HepG2 (cell line): ENCODE data around the gene DBNDD2. TPM values are rescaled to one million over a fixed set of nuclear protein-coding genes. Genes with fewer than 3 reads are reported as not detected.

Source experiments
- ARHGAP35 ChIP-seq: sonication (generic); formaldehyde crosslinking; IDR thresholded peaks from 2 replicates; pipeline ENCODE4 v1.9.0; 2022; ENCODE audit warnings: mild to moderate bottlenecking, inconsistent platforms, moderate library complexity, missing genetic modification reagents, borderline replicate concordance
- ARID2 ChIP-seq: sonication (generic); formaldehyde crosslinking; IDR thresholded peaks from 2 replicates; pipeline ENCODE4 v1.8.1; 2022; ENCODE audit warnings: mild to moderate bottlenecking, missing genetic modification reagents, borderline replicate concordance
- BRD4 ChIP-seq: sonication (generic); formaldehyde crosslinking; IDR thresholded peaks from 2 replicates; pipeline ENCODE4 v1.4.0; 2020; ENCODE audit warnings: missing genetic modification reagents
- ESRRA ChIP-seq: sonication (generic); formaldehyde crosslinking; IDR thresholded peaks from 2 replicates; pipeline ENCODE4 v1.5.1; 2020; ENCODE audit warnings: mild to moderate bottlenecking, low read depth, missing genetic modification reagents
- ETV6 ChIP-seq: sonication (generic); formaldehyde crosslinking; conservative IDR thresholded peaks from 2 replicates; pipeline ENCODE4 v1.4.0; 2020; ENCODE audit warnings: missing genetic modification reagents
- FOXO1 ChIP-seq: sonication (generic); formaldehyde crosslinking; IDR thresholded peaks from 2 replicates; pipeline ENCODE4 v1.4.0; 2020; ENCODE audit warnings: missing genetic modification reagents
- HES4 ChIP-seq: sonication (generic); formaldehyde crosslinking; IDR thresholded peaks from 2 replicates; pipeline ENCODE4 v1.9.0; 2021; ENCODE audit warnings: mild to moderate bottlenecking, missing genetic modification reagents, borderline replicate concordance
- HNF4A ChIP-seq: sonication (generic); formaldehyde crosslinking; IDR thresholded peaks from 2 replicates; pipeline ENCODE4 v1.4.0; 2020; ENCODE audit warnings: missing genetic modification reagents
- KLF9 ChIP-seq: IDR thresholded peaks from 2 replicates; pipeline ENCODE4 v1.6.1; 2016; ENCODE audit warnings: low read depth
- MIER3 ChIP-seq: IDR thresholded peaks from 2 replicates; pipeline ENCODE4 v1.6.1; 2016; ENCODE audit warnings: missing compliant biosample characterization, borderline replicate concordance
- POLR2A ChIP-seq, 2 experiments: IDR thresholded peaks; 2 replicates each; pipeline ENCODE4 v1.6.1; 2011; ENCODE audit warnings: low read depth in 2 of 2, low read length in 2 of 2, mild to moderate bottlenecking in 1 of 2, moderate library complexity in 1 of 2; ENCODE audit not compliant: insufficient read depth in 1 of 2
- POLR2AphosphoS2 ChIP-seq: IDR thresholded peaks from 2 replicates; pipeline ENCODE4 v1.6.1; 2011; ENCODE audit warnings: low read depth, low read length, improper control_type of control experiment
- SUZ12 ChIP-seq: fragments of 150-350 bp; IDR thresholded peaks from 2 replicates; pipeline ENCODE4 v1.6.1; 2014; ENCODE audit warnings: low read depth, low read length
- ZBTB7B ChIP-seq: sonication (generic); formaldehyde crosslinking; IDR thresholded peaks from 2 replicates; pipeline ENCODE4 v1.4.0; 2020; ENCODE audit warnings: missing genetic modification reagents
- ZBTB8A ChIP-seq: sonication (generic); formaldehyde crosslinking; IDR thresholded peaks from 2 replicates; pipeline ENCODE4 v1.4.0; 2020; ENCODE audit warnings: mild to moderate bottlenecking, low read depth, missing genetic modification reagents, borderline replicate concordance
- ZFP82 ChIP-seq: sonication (generic); formaldehyde crosslinking; IDR thresholded peaks from 2 replicates; pipeline ENCODE4 v1.5.1; 2020; ENCODE audit warnings: mild to moderate bottlenecking, missing genetic modification reagents, borderline replicate concordance
- ZFP91 ChIP-seq: sonication (generic); formaldehyde crosslinking; IDR thresholded peaks from 2 replicates; pipeline ENCODE4 v1.9.0; 2022; ENCODE audit warnings: missing genetic modification reagents, mild to moderate bottlenecking, borderline replicate concordance
- ZNF12 ChIP-seq: sonication (generic); formaldehyde crosslinking; IDR thresholded peaks from 2 replicates; pipeline ENCODE4 v1.5.0; 2020; ENCODE audit warnings: missing genetic modification reagents
- ZNF34 ChIP-seq: sonication (generic); formaldehyde crosslinking; IDR thresholded peaks from 2 replicates; pipeline ENCODE4 v1.4.0; 2020; ENCODE audit warnings: mild to moderate bottlenecking, missing genetic modification reagents, borderline replicate concordance
- ZNF552 ChIP-seq: sonication (generic); formaldehyde crosslinking; IDR thresholded peaks from 2 replicates; pipeline ENCODE4 v1.9.0; 2022; ENCODE audit warnings: missing genetic modification reagents, mild to moderate bottlenecking, borderline replicate concordance
- ZNF775 ChIP-seq: sonication (generic); formaldehyde crosslinking; IDR thresholded peaks from 2 replicates; pipeline ENCODE4 v1.4.0; 2020; ENCODE audit warnings: missing genetic modification reagents, mild to moderate bottlenecking, moderate library complexity, borderline replicate concordance
- polyA plus RNA-seq, 8 experiments: library from polyadenylated mRNA; depleted of rRNA in 3 of 8; stranded (reverse) in 7 of 8; unstranded in 1 of 8; fragments of >200 nt; fragmentation: Illumina TruSeq in 4 of 8; extraction: Trizol in 4 of 8; gene quantifications; 2 replicates each; pipeline versions ENCODE4 v1.2.1 to v1.2.3, GENCODE V29; 2011 to 2016; ENCODE audit warnings: low read depth in 4 of 8, missing spikeins in 1 of 8, mixed read lengths in 1 of 8; ENCODE audit not compliant: insufficient read depth in 1 of 8
- total RNA-seq, 5 experiments: library from RNA; depleted of rRNA; stranded (reverse); fragments of >200 nt; fragmentation: Illumina TruSeq; extraction: Trizol; gene quantifications; 2 replicates each; pipeline ENCODE4 v1.2.3, GENCODE V29; 2016; ENCODE audit warnings: low read depth in 1 of 5
- TF ChIP-seq, protein P1 (sequence below): IDR thresholded peaks from 2 replicates; pipeline ENCODE4 v1.6.1; 2012; ENCODE audit warnings: inconsistent platforms
- TF ChIP-seq, protein P2 (sequence below): sonication (generic); formaldehyde crosslinking; IDR thresholded peaks from 2 replicates; pipeline ENCODE4 v1.5.1; 2020; ENCODE audit warnings: mild to moderate bottlenecking, missing genetic modification reagents, borderline replicate concordance
- TF ChIP-seq, protein P3 (sequence below): sonication (generic); formaldehyde crosslinking; IDR thresholded peaks from 2 replicates; pipeline ENCODE4 v1.4.0; 2020; ENCODE audit warnings: missing genetic modification reagents, borderline replicate concordance

DBNDD2 gene
- total and polyA plus RNA-seq, 2 of the 13 experiments (the other 11 are each of a cell fraction or from before 2014, with no cell fraction given): 16.7 to 47.6 TPM

- TF ChIP-seq ZBTB7B (CRISPR knock-in tag): no peak
- no peak for TF ChIP-seq ARID2 (CRISPR knock-in tag)
- no peak for TF ChIP-seq POLR2A (IDR thresholded peaks at IDR 0.05; ENCODE audit: insufficient read depth in 1 of 2, low read depth in 2 of 2, low read length in 2 of 2)
- TF ChIP-seq, protein P1, sequence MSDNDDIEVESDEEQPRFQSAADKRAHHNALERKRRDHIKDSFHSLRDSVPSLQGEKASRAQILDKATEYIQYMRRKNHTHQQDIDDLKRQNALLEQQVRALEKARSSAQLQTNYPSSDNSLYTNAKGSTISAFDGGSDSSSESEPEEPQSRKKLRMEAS: no peak
- TF ChIP-seq ZNF775 (CRISPR knock-in tag): 0 out of 2 replicates have a peak, but pooled peaks have one; percentile 5
- TF ChIP-seq HNF4A (CRISPR knock-in tag): no peak
- TF ChIP-seq ESRRA (CRISPR knock-in tag): no peak; the same call in 1 of the 2 replicates
- TF ChIP-seq ZBTB8A: no peak
- no peak for TF ChIP-seq KLF9 (CRISPR knock-in tag)
- 0 out of 2 replicates have a peak, but pooled peaks have one; percentile 11 for TF ChIP-seq ZFP91 (CRISPR knock-in tag)
- TF ChIP-seq ZNF34 (CRISPR knock-in tag): no peak
- TF ChIP-seq, protein P2, sequence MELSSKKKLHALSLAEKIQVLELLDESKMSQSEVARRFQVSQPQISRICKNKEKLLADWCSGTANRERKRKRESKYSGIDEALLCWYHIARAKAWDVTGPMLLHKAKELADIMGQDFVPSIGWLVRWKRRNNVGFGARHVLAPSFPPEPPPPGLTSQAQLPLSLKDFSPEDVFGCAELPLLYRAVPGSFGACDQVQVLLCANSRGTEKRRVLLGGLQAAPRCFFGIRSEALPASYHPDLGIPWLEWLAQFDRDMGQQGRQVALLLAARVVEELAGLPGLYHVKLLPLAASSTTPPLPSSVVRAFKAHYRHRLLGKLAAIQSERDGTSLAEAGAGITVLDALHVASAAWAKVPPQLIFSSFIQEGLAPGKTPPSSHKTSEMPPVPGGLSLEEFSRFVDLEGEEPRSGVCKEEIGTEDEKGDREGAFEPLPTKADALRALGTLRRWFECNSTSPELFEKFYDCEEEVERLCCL (CRISPR knock-in tag): 0 out of 2 replicates have a peak, but pooled peaks have one; percentile 36
- TF ChIP-seq ZNF552 (CRISPR knock-in tag): no peak
- no peak for TF ChIP-seq ZFP82 (CRISPR knock-in tag)
- TF ChIP-seq HES4 (CRISPR knock-in tag): no peak; the same call in 1 of the 2 replicates
- TF ChIP-seq ETV6 (CRISPR knock-in tag): no peak
- no peak for TF ChIP-seq FOXO1 (CRISPR knock-in tag)
- TF ChIP-seq ZNF12 (CRISPR knock-in tag): 0 out of 2 replicates have a peak, but pooled peaks have one; percentile 14
- no peak for TF ChIP-seq SUZ12
- TF ChIP-seq POLR2AphosphoS2: no peak
- no peak; the same call in 1 of the 2 replicates for TF ChIP-seq BRD4 (CRISPR knock-in tag)
- TF ChIP-seq, protein P3, sequence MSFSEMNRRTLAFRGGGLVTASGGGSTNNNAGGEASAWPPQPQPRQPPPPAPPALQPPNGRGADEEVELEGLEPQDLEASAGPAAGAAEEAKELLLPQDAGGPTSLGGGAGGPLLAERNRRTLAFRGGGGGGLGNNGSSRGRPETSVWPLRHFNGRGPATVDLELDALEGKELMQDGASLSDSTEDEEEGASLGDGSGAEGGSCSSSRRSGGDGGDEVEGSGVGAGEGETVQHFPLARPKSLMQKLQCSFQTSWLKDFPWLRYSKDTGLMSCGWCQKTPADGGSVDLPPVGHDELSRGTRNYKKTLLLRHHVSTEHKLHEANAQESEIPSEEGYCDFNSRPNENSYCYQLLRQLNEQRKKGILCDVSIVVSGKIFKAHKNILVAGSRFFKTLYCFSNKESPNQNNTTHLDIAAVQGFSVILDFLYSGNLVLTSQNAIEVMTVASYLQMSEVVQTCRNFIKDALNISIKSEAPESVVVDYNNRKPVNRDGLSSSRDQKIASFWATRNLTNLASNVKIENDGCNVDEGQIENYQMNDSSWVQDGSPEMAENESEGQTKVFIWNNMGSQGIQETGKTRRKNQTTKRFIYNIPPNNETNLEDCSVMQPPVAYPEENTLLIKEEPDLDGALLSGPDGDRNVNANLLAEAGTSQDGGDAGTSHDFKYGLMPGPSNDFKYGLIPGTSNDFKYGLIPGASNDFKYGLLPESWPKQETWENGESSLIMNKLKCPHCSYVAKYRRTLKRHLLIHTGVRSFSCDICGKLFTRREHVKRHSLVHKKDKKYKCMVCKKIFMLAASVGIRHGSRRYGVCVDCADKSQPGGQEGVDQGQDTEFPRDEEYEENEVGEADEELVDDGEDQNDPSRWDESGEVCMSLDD (CRISPR knock-in tag): 0 out of 2 replicates have a peak, but pooled peaks have one; percentile 22
- TF ChIP-seq ARHGAP35 (CRISPR knock-in tag): no peak; the same call in 1 of the 2 replicates
- TF ChIP-seq MIER3 (CRISPR knock-in tag): no peak
Observed at GRCh38 chr20:45363611-45364492, 44.2 kb upstream of the DBNDD2 start (continued).
